NCI-H748 (cell line): ENCODE measurements around the gene GATAD2A.
"Not testable (repeated sequence)": the region's sequence is repeated elsewhere in the genome, so short reads cannot be mapped to it uniquely, and the experiment has no call there.

Experiments
- DNase-seq: peaks from one replicate; lab custom pipeline; 2025; ENCODE audit not compliant: unreplicated experiment; lab: John Stamatoyannopoulos, UW

GATAD2A gene

GRCh38 chr19:19404879-19405860 is at the start of gene GATAD2A:
GATAD2A (plus strand) TSS chr19:19405675; CDS start chr19:19465346, 59,671 bp downstream.
- peak; percentile 86 for DNase-seq

- DNase-seq = no peak
These were observed 49.0 kb upstream of the GATAD2A start for GRCh38 chr19:19356500-19356899.

GRCh38 chr19:19356901-19357566 is 48.4 kb upstream of the GATAD2A start:
- DNase-seq = no peak

GRCh38 chr19:19361075-19361594 is 44.3 kb upstream of the GATAD2A start:
- DNase-seq = peak; percentile 70

GRCh38 chr19:19362075-19362474 is 43.4 kb upstream of the GATAD2A start:
- DNase-seq = no peak

GRCh38 chr19:19366434-19367396 is 38.8 kb upstream of the GATAD2A start:
- peak; percentile 85 for DNase-seq

- no peak for DNase-seq
These were observed 37.4 kb upstream of the GATAD2A start for GRCh38 chr19:19368087-19368486.

- DNase-seq = no peak
These were observed 34.4 kb upstream of the GATAD2A start for GRCh38 chr19:19371059-19371458.

- peak; percentile 35 for DNase-seq
These were observed 32.6 kb upstream of the GATAD2A start for GRCh38 chr19:19372656-19373416.

GRCh38 chr19:19379527-19379926 is 25.9 kb upstream of the GATAD2A start:
- no peak for DNase-seq

GRCh38 chr19:19380316-19380715 is 25.2 kb upstream of the GATAD2A start:
- not testable (repeated sequence) for DNase-seq

- DNase-seq = no peak
These were observed 24.2 kb upstream of the GATAD2A start for GRCh38 chr19:19381007-19381926.

- no peak for DNase-seq
These were observed 23.4 kb upstream of the GATAD2A start for GRCh38 chr19:19382118-19382517.

- no peak for DNase-seq
These were observed 21.0 kb upstream of the GATAD2A start for GRCh38 chr19:19384486-19384885.

- peak; percentile 99 for DNase-seq
These were observed 20.2 kb upstream of the GATAD2A start for GRCh38 chr19:19385131-19385895.

GRCh38 chr19:19385896-19386869 is 19.3 kb upstream of the GATAD2A start:
- peak; percentile 79 for DNase-seq

GRCh38 chr19:19387108-19387507 is 18.4 kb upstream of the GATAD2A start:
- DNase-seq = no peak
